Adrenal gland (tissue), 5 donors: ENCODE data around the gene TP53AIP1.

ENCODE experiments used
- CTCF ChIP-seq, 6 experiments: fragments of 450-650 bp in 4 of 6; fragments of 200-600 bp in 2 of 6; sonication (generic) in 1 of 6; IDR thresholded peaks; 1 replicate in 5 of 6; 2 replicates in 1 of 6; pipeline versions ENCODE4 v1.5.1 to v1.8.0; 2016 to 2021; ENCODE audit warnings: antibody characterized with exemption in 6 of 6, mild to moderate bottlenecking in 2 of 6, moderate library complexity in 1 of 6
- POLR2A ChIP-seq, 2 donors: fragments of 450-650 bp; IDR thresholded peaks; one replicate each; pipeline ENCODE4 v1.6.1; 2017; ENCODE audit warnings: antibody characterized with exemption in 2 of 2, mild to moderate bottlenecking in 2 of 2, moderate library complexity in 1 of 2
- donor health status: DM: no; HTN: no; CAD: no.

DNA sequence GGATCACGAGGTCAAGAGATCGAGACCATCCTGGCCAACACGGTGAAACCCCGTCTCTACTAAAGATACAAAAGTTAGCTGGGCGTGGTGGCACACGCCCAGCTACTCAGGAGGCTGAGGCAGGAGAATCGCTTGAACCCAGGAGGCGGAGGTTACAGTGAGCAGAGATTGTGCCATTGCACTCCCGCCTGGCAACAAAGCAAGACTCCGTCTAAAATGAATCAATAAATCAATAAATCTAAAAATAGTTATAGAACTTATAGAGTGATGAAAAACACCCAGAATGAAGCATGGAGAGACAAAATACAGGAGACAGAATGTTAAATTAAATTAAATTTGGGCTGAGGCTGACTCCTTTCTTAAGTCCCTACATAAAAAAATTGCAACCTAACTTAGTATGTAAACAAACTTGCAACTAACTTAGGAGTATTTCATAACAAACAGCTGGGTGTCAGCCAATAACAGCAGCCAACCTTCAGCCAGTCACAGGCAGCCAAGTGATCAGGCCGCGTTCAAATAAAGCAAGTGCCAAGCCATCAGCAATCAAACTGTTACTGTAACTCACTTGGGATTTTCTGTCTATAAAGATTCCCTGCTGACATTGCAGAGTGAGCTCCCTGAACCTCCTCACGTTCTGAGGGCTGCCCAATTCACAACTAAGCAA, 7.3 kb upstream of the TP53AIP1 start:
- TF ChIP-seq POLR2A (IDR thresholded peaks at IDR 0.05), result no peak
- TF ChIP-seq CTCF (IDR thresholded peaks at IDR 0.05), result no peak
